ENCODE results near the gene PRPF6.

DNA sequence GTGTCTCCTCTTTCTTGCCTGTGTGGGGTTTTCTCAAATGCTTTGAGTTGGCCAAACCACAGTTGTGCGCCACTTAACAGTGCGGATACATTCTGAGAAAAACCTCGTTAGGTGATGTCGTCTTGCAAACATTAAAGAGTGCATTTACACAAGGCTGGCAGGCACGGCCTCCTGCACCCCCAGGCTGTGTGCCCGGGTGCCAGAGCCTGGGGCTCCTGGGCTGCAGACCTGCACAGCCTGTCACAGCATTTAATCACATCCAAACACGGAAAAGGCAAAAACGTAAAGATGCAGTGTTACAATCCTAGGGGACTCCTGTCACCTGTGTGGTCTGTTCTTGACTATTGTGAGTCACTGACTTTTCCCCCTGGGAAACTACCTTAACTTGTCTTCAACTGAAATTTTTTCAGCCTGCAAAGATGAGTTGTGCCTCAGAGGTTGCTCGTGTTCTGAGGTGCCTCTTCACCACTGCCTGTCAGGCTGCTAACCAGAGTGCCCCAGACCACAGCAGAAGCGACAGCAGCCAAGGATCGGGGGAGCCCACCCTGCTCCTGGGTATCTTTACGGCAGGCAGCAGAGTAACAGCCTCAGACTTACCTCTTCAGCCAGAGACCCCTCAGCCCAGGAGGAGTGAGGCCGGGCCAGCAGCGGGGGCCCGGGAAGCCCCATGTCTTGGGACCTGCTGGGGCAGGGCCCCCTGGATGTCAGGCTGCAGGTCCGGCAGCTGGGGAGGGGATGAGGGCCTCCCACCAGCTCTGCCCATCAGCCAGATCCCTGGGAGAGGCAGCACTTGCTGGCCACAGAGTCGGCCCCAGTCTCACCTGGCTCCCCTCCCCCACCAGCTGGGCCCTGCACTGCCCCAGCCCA, 54.4 kb downstream of the PRPF6 start:
- TF ChIP-seq CTCF (IDR thresholded peaks at IDR 0.05; ENCODE audit: insufficient read depth, low read depth, low read length) (no peak), EZH2 (IDR thresholded peaks at IDR 0.05; ENCODE audit: insufficient read depth, low read length) (no peak)
